Erythroblast (primary cell): ENCODE results near the gene XYLT2.

Source experiments
- GATA1 ChIP-seq: IDR thresholded peaks from 2 replicates; pipeline ENCODE4 v1.6.1; 2011; ENCODE audit warnings: low read depth, mild to moderate bottlenecking, control low read depth, low read length, moderate library complexity
- POLR2A ChIP-seq: IDR thresholded peaks from 2 replicates; pipeline ENCODE4 v1.6.1; 2011; ENCODE audit warnings: mild to moderate bottlenecking, low read length

- TF ChIP-seq POLR2A = no peak
- TF ChIP-seq GATA1 = no peak
These were observed 28.8 kb upstream of the XYLT2 start for GRCh38 chr17:50317121-50317520.
